Nephron progenitor cell (in vitro differentiated cells): Measurements from ENCODE around the gene NTM.

ENCODE experiments used
- DNase-seq: peaks from one replicate; pipeline ENCODE4 v3.0.0; 2021
- H3K27ac Mint-ChIP-seq: 2 replicates; pipeline ENCODE4 v1.8.0; 2021; ENCODE audit warnings: mild to moderate bottlenecking, moderate library complexity, mixed read lengths
- H3K27me3 Mint-ChIP-seq: 2 replicates; pipeline ENCODE4 v1.8.0; 2021; ENCODE audit warnings: mild to moderate bottlenecking, low read depth, mixed read lengths; ENCODE audit not compliant: poor library complexity
- H3K36me3 Mint-ChIP-seq: 2 replicates; pipeline ENCODE4 v1.8.0; 2021; ENCODE audit warnings: low read depth, mixed read lengths
- H3K4me1 Mint-ChIP-seq: 2 replicates; pipeline ENCODE4 v1.8.0; 2021; ENCODE audit warnings: mixed read lengths
- H3K4me3 Mint-ChIP-seq: 2 replicates; pipeline ENCODE4 v1.8.0; 2021; ENCODE audit warnings: mild to moderate bottlenecking, moderate library complexity, mixed read lengths
- H3K9me3 Mint-ChIP-seq: 2 replicates; pipeline ENCODE4 v1.8.0; 2021; ENCODE audit warnings: mild to moderate bottlenecking, moderate library complexity, mixed read lengths
- TF ChIP-seq, protein P1 (sequence below): fragments of 200-600 bp; sonication (generic); IDR thresholded peaks from 2 replicates; pipeline ENCODE4 v1.5.0; 2021; ENCODE audit warnings: antibody characterized with exemption

The NTM gene

GRCh38 chr11:131859538-131860210 lies 489.3 kb downstream of the NTM start:
- peaks cover 22% of the 10 kb centered on the region for H3K4me1 Mint-ChIP-seq
- TF ChIP-seq, protein P1, sequence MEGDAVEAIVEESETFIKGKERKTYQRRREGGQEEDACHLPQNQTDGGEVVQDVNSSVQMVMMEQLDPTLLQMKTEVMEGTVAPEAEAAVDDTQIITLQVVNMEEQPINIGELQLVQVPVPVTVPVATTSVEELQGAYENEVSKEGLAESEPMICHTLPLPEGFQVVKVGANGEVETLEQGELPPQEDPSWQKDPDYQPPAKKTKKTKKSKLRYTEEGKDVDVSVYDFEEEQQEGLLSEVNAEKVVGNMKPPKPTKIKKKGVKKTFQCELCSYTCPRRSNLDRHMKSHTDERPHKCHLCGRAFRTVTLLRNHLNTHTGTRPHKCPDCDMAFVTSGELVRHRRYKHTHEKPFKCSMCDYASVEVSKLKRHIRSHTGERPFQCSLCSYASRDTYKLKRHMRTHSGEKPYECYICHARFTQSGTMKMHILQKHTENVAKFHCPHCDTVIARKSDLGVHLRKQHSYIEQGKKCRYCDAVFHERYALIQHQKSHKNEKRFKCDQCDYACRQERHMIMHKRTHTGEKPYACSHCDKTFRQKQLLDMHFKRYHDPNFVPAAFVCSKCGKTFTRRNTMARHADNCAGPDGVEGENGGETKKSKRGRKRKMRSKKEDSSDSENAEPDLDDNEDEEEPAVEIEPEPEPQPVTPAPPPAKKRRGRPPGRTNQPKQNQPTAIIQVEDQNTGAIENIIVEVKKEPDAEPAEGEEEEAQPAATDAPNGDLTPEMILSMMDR, result no peak
- peaks cover 13% of the 10 kb centered on the region for H3K27me3 Mint-ChIP-seq
- no peak overlapping the region for H3K27ac Mint-ChIP-seq
- H3K4me3 Mint-ChIP-seq, result no peak overlapping the region
- H3K9me3 Mint-ChIP-seq, result no peaks in the 10 kb centered on the region
- no peaks in the 10 kb centered on the region for H3K36me3 Mint-ChIP-seq
- no peak for DNase-seq

- Mint-ChIP-seq H3K36me3 (no peaks in the 10 kb centered on the region), H3K27ac (no peak overlapping the region), H3K4me3 (no peak overlapping the region), H3K27me3 (peaks cover 13% of the 10 kb centered on the region), H3K9me3 (no peaks in the 10 kb centered on the region), H3K4me1 (peaks cover 55% of the 10 kb centered on the region)
- DNase-seq, result no peak
- TF ChIP-seq, protein P1, result no peak
These were observed 493.8 kb downstream of the NTM start for GRCh38 chr11:131864228-131864627.

- H3K36me3 Mint-ChIP-seq, result no peaks in the 10 kb centered on the region
- H3K27me3 Mint-ChIP-seq, result peaks cover 6% of the 10 kb centered on the region
- no peak overlapping the region for H3K4me3 Mint-ChIP-seq
- H3K4me1 Mint-ChIP-seq, result peaks cover 61% of the 10 kb centered on the region
- no peak overlapping the region for H3K27ac Mint-ChIP-seq
- TF ChIP-seq, protein P1, result no peak
- DNase-seq, result no peak
- H3K9me3 Mint-ChIP-seq, result no peaks in the 10 kb centered on the region
These were observed 495.4 kb downstream of the NTM start for GRCh38 chr11:131865860-131866259.

DNA sequence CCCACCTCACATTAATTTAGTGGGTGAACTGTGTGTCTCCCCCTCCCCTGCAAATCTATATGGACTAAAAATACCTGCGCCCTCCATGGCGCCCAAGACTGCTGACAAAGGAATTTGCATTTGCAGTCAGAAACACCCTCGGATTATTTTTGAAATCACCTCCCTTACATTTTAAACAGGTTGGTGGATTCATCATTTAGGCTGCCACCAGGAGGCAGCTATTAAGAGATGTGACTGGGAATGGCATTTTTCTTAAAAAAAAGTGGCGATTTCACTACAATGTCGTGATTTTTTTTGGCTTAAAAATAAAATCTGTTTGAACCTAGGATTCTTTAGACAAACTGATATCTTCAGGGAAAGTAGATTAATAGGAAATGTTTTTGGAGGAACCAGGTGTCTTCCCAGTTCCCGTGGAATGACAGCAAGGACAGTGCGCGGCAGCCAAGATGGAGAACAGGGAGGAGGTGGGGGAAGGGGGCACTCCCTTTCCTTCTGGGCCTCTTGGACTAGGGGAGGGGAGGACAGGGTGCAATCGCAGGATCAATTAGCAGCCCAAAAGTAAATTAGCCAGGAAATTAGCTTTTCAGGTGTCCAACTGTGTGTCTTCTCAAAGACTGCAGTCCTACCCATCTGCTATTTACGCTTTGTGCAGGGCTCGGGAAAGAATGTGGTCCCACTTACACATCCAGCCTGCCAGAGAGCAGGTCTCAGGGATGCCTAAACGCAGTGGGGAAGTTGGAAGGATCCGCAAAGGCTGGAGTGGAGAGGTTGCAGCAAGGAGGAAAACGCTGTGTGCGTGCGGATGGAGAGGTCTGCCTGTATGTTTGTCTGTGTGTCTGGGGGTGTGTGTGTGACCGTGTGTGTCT lies 496.4 kb downstream of the NTM start:
- Mint-ChIP-seq H3K9me3 (no peaks in the 10 kb centered on the region), H3K27me3 (peaks cover 6% of the 10 kb centered on the region), H3K4me1 (peaks cover 53% of the 10 kb centered on the region), H3K36me3 (no peaks in the 10 kb centered on the region), H3K27ac (no peak overlapping the region), H3K4me3 (no peak overlapping the region)
- TF ChIP-seq, protein P1, result no peak
- DNase-seq, result no peak

DNA sequence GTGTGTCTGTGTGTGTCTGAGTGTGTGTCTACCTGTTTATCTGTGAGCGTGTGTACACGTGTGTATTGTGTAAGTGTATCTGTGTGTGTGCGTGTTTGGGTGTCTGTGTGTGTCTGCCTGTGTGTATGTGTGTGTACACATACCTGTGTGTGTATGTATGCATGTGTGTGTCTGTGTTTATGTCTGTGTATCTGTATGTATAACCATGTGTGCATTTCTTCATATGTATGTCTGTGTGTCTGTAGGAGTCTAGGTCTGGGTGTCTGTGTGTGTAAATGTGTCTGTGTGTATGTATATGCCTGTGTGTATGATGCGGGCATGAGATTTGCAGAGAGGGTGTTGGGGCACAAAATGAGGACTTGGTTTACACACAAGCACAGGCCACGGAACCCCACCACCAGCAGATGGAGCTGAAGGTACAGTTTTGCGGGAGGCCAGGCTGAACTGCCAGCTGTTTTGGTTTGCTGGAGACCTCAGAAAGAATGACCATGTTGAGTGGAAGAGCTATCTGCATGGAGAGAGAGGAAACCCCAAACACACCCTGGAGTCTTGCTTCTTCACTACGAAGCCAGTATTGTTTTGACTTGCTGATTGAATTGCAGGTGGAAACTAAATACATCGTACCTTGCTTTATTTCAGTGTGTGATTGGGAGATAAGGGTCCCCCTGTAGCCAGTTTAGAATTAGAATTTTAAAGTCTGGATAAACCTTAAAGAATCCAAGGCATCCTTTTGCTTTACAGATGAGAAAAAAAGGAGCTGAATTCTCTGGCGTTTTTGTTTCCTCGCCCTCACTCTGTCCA lies 497.2 kb downstream of the NTM start:
- H3K4me3 Mint-ChIP-seq, result no peak overlapping the region
- peaks cover 6% of the 10 kb centered on the region for H3K27me3 Mint-ChIP-seq
- DNase-seq, result peak; percentile 73

More for the DNA sequence above, 497.2 kb downstream of the NTM start:
- H3K36me3 Mint-ChIP-seq, result no peaks in the 10 kb centered on the region
- TF ChIP-seq, protein P1, result peak; percentile 62
- H3K4me1 Mint-ChIP-seq, result peaks cover 50% of the 10 kb centered on the region
- H3K27ac Mint-ChIP-seq, result no peak overlapping the region
- H3K9me3 Mint-ChIP-seq, result no peaks in the 10 kb centered on the region
